Measurements from ENCODE around the gene CNOT2. TPM values are rescaled to one million over a fixed set of nuclear protein-coding genes. Genes with fewer than 3 reads are reported as not detected.

Gene CNOT2
- total RNA-seq, 1 experiment from 2014 or later, result 82.9 TPM

DNA sequence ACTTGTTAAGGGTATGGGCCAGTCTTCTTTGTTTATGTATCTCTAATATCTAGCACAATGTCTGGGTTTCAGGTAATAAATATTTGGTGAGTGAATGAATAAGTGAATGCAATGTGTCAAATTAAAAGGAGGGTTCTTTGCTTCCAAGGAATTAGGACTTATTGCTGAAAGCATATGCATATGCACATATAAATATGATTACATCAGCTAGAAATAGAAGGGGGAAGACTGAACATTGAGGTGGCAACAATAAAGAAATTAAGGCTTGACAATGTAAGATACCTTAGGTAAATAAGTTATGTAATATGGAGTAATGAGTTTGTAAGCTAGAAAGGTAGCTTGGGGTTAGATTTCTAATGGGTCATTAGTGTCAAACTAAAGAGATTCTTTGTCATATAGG, 160.6 kb downstream of the CNOT2 start:
- Histone ChIP-seq H2BK12ac (ENCODE audit: insufficient read length, low read depth, low read length) (no peak overlapping the region), H2AK5ac (ENCODE audit: insufficient read length, low read length) (no peak overlapping the region), H3K23me2 (ENCODE audit: insufficient read length, low read depth, low read length, poor library complexity, severe bottlenecking) (no peaks in the 10 kb centered on the region), H3K79me1 (ENCODE audit: insufficient read depth, low read depth, low read length, poor library complexity, severe bottlenecking) (no peaks in the 10 kb centered on the region), H3K4me1 (ENCODE audit: insufficient read depth, low read length) (no peaks in the 10 kb centered on the region), H2BK20ac (ENCODE audit: low read depth, low read length, poor library complexity, severe bottlenecking) (no peak overlapping the region), H3T11ph (ENCODE audit: low read length) (no peak overlapping the region), H3K56ac (ENCODE audit: insufficient read length, low read depth, low read length) (no peak overlapping the region), H2BK5ac (ENCODE audit: insufficient read length, low read length) (no peak overlapping the region), H4K5ac (ENCODE audit: insufficient read length, low read depth, low read length) (no peak overlapping the region), H3K18ac (ENCODE audit: insufficient read length, low read depth, low read length) (no peak overlapping the region), H2BK15ac (ENCODE audit: low read depth, low read length) (no peak overlapping the region), H3K4me2 (ENCODE audit: insufficient read depth, insufficient read length, low read length) (no peak overlapping the region), H2AFZ (ENCODE audit: low read length) (no peak overlapping the region), H4K91ac (ENCODE audit: insufficient read length, low read depth, low read length) (no peak overlapping the region), H2BK120ac (ENCODE audit: low read depth, low read length, poor library complexity, severe bottlenecking) (no peak overlapping the region), H3K9ac (ENCODE audit: extremely low read depth, insufficient read length, low read length) (no peak overlapping the region), H4K8ac (replicated peaks; ENCODE audit: insufficient read length, low read depth, low read length) (no peak overlapping the region), H3K79me2 (ENCODE audit: insufficient read depth, low read length) (no peaks in the 10 kb centered on the region), H3K9me3 (ENCODE audit: control insufficient read depth, low read depth, low read length) (no peaks in the 10 kb centered on the region), H3K27me3 (ENCODE audit: insufficient read depth, low read length) (no peaks in the 10 kb centered on the region), H3K23ac (ENCODE audit: insufficient read length, low read depth, low read length) (no peak overlapping the region), H4K20me1 (ENCODE audit: control insufficient read depth, insufficient read depth, insufficient read length) (no peaks in the 10 kb centered on the region), H3K27ac (ENCODE audit: insufficient read length, low read depth, low read length) (no peak overlapping the region), H3K4ac (ENCODE audit: low read depth, low read length) (no peak overlapping the region), H3K14ac (ENCODE audit: insufficient read depth, low read length) (no peak overlapping the region)
- DNase-seq, result no peak
- TF ChIP-seq, protein P1, sequence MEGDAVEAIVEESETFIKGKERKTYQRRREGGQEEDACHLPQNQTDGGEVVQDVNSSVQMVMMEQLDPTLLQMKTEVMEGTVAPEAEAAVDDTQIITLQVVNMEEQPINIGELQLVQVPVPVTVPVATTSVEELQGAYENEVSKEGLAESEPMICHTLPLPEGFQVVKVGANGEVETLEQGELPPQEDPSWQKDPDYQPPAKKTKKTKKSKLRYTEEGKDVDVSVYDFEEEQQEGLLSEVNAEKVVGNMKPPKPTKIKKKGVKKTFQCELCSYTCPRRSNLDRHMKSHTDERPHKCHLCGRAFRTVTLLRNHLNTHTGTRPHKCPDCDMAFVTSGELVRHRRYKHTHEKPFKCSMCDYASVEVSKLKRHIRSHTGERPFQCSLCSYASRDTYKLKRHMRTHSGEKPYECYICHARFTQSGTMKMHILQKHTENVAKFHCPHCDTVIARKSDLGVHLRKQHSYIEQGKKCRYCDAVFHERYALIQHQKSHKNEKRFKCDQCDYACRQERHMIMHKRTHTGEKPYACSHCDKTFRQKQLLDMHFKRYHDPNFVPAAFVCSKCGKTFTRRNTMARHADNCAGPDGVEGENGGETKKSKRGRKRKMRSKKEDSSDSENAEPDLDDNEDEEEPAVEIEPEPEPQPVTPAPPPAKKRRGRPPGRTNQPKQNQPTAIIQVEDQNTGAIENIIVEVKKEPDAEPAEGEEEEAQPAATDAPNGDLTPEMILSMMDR (conservative IDR thresholded peaks at IDR 0.05), result no peak
- H3K36me3 Mint-ChIP-seq (ENCODE audit: insufficient read depth in 1 of 3, low read depth in 3 of 3), result peaks cover 20 to 49% (median 40%) of the 10 kb centered on the region in 3 experiments
- no peak overlapping the region for H3K27ac Mint-ChIP-seq
- no peaks in the 10 kb centered on the region; a peak in 1 of 5 replicates for H3K9me3 Mint-ChIP-seq
- H3K27me3 Mint-ChIP-seq (ENCODE audit: low read depth), result no peaks in the 10 kb centered on the region
- H3K4me3 Mint-ChIP-seq, result no peak overlapping the region
- no peaks in the 10 kb centered on the region for H3K4me1 Mint-ChIP-seq

Other genes with a start within 250 kb of the CNOT2 start
- 16.1 and 16.2 TPM in 2 replicates for gene KCNMB4, start 122.9 kb downstream of the CNOT2 start, total RNA-seq (2021)

Measured in H9 (cell line).